ENCODE measurements around the gene CLCN7. TPM values are rescaled to one million over a fixed set of nuclear protein-coding genes. Genes with fewer than 3 reads are reported as not detected.
A peak's percentile ranks its signal among the peaks of the same experiment; 100 is the strongest.

The CLCN7 gene
- total and polyA plus RNA-seq, 8 donors = 28.6 to 130 (median 31.3) TPM

- TF ChIP-seq CTCF (IDR thresholded peaks at IDR 0.05) = no peak
- ATAC-seq (no peak), DNase-seq (peak in 1 of 4 donors; percentile 72)
- intact Hi-C loops (cut with DNase I) = no loop called here
- Histone ChIP-seq H3K36me3 (peaks cover 0 to 43% of the 10 kb centered on the region in 2 donors), H3K4me3 (no peak overlapping the region), H3K9me3 (no peaks in the 10 kb centered on the region), H3K27ac (no peak overlapping the region), H3K27me3 (no peaks in the 10 kb centered on the region), H3K4me1 (peaks cover 9 to 28% of the 10 kb centered on the region in 2 donors)
These were observed 8.8 kb downstream of the CLCN7 start for GRCh38 chr16:1466054-1466453.

GRCh38 chr16:1465567-1465915 lies 9.3 kb downstream of the CLCN7 start:
- Histone ChIP-seq H3K9me3 (no peaks in the 10 kb centered on the region), H3K36me3 (peaks cover 0 to 48% of the 10 kb centered on the region in 2 donors), H3K27ac (no peak overlapping the region), H3K4me3 (no peak overlapping the region), H3K27me3 (no peaks in the 10 kb centered on the region), H3K4me1 (peaks cover 4 to 23% of the 10 kb centered on the region in 2 donors)
- no peak for ATAC-seq
- no peak for DNase-seq
- TF ChIP-seq CTCF (IDR thresholded peaks at IDR 0.05) = no peak
- intact Hi-C loops (cut with DNase I) = no loop called here

- no peaks in the 10 kb centered on the region for H3K27me3 ChIP-seq
- no peak for TF ChIP-seq CTCF (IDR thresholded peaks at IDR 0.05)
- peak in 1 of 4 donors; percentile 67 for DNase-seq
- H3K4me3 ChIP-seq = no peak overlapping the region
- intact Hi-C loops (cut with DNase I) = no loop called here
- H3K36me3 ChIP-seq = peaks cover 0 to 53% of the 10 kb centered on the region in 2 donors
- H3K9me3 ChIP-seq = no peaks in the 10 kb centered on the region
- H3K4me1 ChIP-seq = peaks cover 0 to 18% of the 10 kb centered on the region in 2 donors
- ATAC-seq = no peak
- H3K27ac ChIP-seq = no peak overlapping the region
These were observed 9.8 kb downstream of the CLCN7 start for GRCh38 chr16:1464894-1465566.

- TF ChIP-seq CTCF (IDR thresholded peaks at IDR 0.05) = no peak
- ATAC-seq (no peak), DNase-seq (peak in 1 of 4 donors; percentile 69)
- Histone ChIP-seq H3K4me1 (peaks cover 0 to 11% of the 10 kb centered on the region in 2 donors), H3K9me3 (no peaks in the 10 kb centered on the region), H3K36me3 (peaks cover 0 to 56% of the 10 kb centered on the region in 2 donors), H3K4me3 (no peak overlapping the region), H3K27me3 (no peaks in the 10 kb centered on the region), H3K27ac (no peak overlapping the region)
- intact Hi-C loops (cut with DNase I) = no loop called here
These were observed 10.5 kb downstream of the CLCN7 start for GRCh38 chr16:1464196-1464893.

- no peak for ATAC-seq
- no peak overlapping the region for H3K27ac ChIP-seq
- no peaks in the 10 kb centered on the region for H3K9me3 ChIP-seq
- intact Hi-C loops (cut with DNase I) = no loop called here
- TF ChIP-seq CTCF (IDR thresholded peaks at IDR 0.05) = no peak
- peaks cover 0 to 86% of the 10 kb centered on the region in 2 donors for H3K36me3 ChIP-seq
- no peaks in the 10 kb centered on the region for H3K4me1 ChIP-seq
- H3K4me3 ChIP-seq = no peak overlapping the region
- H3K27me3 ChIP-seq = no peaks in the 10 kb centered on the region
- no peak for DNase-seq
These were observed 13.7 kb downstream of the CLCN7 start for GRCh38 chr16:1461146-1461545.

All from left lung (tissue), 10 donors.